ENCODE data around the gene ARL4D. TPM values are rescaled to one million over a fixed set of nuclear protein-coding genes. Genes with fewer than 3 reads are reported as not detected.
"Not testable (repeated sequence)": the region's sequence is repeated elsewhere in the genome, so short reads cannot be mapped to it uniquely, and the experiment has no call there.

The ARL4D gene
- total and polyA plus RNA-seq, 7 experiments from 2014 or later = 1.3 to 4.8 (median 2.1) TPM

DNA sequence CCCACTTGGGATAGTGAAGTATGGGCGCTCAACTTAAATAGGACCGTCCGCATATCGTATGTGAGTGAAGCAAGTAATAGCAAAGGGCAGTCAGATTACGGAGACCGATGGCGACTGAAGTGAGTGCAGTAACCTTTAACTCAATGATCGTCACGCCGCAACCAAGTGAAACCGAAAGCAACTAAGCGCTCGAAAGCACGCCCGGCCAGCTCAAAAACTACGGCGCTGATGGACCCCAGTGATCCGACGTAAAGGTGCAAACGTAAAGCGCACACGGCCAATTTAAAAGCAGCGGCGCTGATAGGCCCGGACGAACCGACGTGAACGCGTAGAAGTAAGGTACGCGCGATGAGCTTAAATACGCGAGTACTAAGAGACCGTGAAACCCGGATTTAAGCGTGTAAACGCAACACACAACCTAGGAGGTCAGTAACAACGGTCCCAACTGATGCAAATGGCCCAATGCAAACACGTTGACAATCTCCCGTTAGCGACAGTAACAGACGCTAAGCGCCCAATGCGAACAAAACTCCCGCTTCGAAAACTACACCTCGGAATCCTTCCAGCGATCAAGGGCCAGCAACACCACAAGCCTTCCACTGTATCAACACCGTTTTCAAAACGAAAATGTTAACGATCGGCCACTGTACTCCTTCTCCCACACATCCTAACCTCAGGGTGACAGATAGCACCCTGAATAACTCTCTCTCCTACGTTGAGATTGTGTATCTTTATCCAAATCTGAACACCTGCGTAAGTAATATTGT, 37.9 kb upstream of the ARL4D start:
- ChIA-PET CTCF (interaction anchor here (0.7 to 3.9 kb wide), 6 partner anchors 9 to 123 kb away, joined by 3 to 17 read pairs (median 4); partner anchors contain the start of gene DHX8), POLR2A (interaction anchor here (0.6 to 16.6 kb wide), 51 partner anchors 8 to 1673 kb away, joined by 3 to 795 read pairs (median 4); partner anchors contain the start of genes ARL4D, DHX8, DNAJC7 and EIF1)
- H3K4me1 ChIP-seq (ENCODE audit: control insufficient read depth in 2 of 2, insufficient read depth in 2 of 2, low read length in 2 of 2) = peaks cover 13 to 14% of the 10 kb centered on the region in 2 donors
- no peaks in the 10 kb centered on the region for H3K9me3 ChIP-seq (ENCODE audit: control insufficient read depth in 2 of 3, low read length in 3 of 3)
- ATAC-seq (peak; percentile 88), DNase-seq (peak; percentile 69 to 97 (median 91))
- Mint-ChIP-seq H3K4me3 (peak overlapping the region; percentile 87 to 99 (median 96)), H3K4me1 (peaks cover 9 to 56% (median 38%) of the 10 kb centered on the region in 7 donors), H3K36me3 (peaks cover 0 to 5% (median 0%) of the 10 kb centered on the region in 5 donors), H3K27me3 (peaks cover 0 to 9% (median 0%) of the 10 kb centered on the region in 5 donors), H3K9me3 (peaks cover 0 to 13% (median 0%) of the 10 kb centered on the region in 11 donors), H3K27ac (peak overlapping the region; percentile 98 to 100 (median 100))
- peak overlapping the region; percentile 95 for H3K27ac ChIP-seq (ENCODE audit: low read depth, low read length)
- peak overlapping the region; percentile 71 for H3K4me3 ChIP-seq (ENCODE audit: low read length)
- H3K36me3 ChIP-seq (ENCODE audit: control insufficient read depth in 2 of 3, insufficient read depth in 3 of 3, low read length in 3 of 3) = no peaks in the 10 kb centered on the region
- H3K27me3 ChIP-seq (ENCODE audit: control insufficient read depth in 2 of 2, insufficient read depth in 2 of 2, low read length in 2 of 2) = no peaks in the 10 kb centered on the region
- intact Hi-C loops (cut with micrococcal nuclease) = loop anchor here (1.0 to 10.0 kb wide), 16 partner anchors 7 to 1346 kb away; partner anchors contain the start of genes DHX8 (in 2 of the 2), RPL27 (in 2 of the 2), BECN1 (in 1 of the 2) and BRCA1 (in 1 of the 2)

DNA sequence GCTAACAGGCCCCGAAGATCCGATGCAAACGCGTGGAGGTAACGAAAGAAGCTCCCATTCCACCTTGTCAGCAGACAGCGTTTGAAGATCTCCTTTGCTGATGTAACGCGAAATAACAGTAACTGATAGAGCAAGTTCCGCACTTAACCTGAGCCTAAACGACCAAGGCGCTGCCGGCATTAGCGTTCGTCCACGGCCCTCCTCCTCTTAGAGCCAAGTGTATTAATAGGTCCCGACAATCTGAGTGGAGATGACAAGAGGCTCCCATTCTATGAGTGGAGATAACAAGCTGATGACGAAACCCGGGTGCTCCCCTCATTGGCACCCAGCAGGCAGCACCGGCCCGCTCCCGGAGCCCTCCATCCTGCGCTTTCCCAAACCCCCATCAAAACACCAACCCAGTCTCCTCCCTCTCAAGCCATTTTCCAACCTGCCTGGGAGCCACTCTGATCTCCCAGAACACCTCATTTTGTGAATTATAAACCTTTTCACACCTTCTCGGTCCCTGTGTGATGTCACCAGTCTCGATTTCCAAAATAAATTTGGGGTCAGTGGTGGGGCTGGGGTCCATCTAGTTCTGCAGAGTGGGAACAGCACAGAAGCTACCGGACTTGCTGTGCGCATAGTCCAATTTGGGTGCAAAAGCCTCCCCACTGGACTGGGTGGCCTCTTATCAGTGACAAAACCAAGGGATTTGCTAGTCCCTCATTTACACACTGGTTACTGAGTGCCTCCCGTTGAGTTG, 35.4 kb upstream of the ARL4D start:
- ChIA-PET CTCF (interaction anchor here (3.9 kb wide), 1 partner anchor 121 kb away, joined by 17 read pairs; the partner anchor contains the start of gene DHX8), POLR2A (interaction anchor here (0.5 to 16.6 kb wide), 6 partner anchors 14 to 1211 kb away, joined by 3 to 795 read pairs (median 36); partner anchors contain the start of genes ARL4D and RPL27)
- Histone ChIP-seq H3K36me3 (ENCODE audit: control insufficient read depth in 2 of 3, insufficient read depth in 3 of 3, low read length in 3 of 3) (no peaks in the 10 kb centered on the region), H3K9me3 (ENCODE audit: control insufficient read depth in 2 of 3, low read length in 3 of 3) (no peaks in the 10 kb centered on the region), H3K4me1 (ENCODE audit: control insufficient read depth in 2 of 2, insufficient read depth in 2 of 2, low read length in 2 of 2) (peaks cover 14 to 26% of the 10 kb centered on the region in 2 donors), H3K4me3 (ENCODE audit: low read length) (no peak overlapping the region), H3K27me3 (ENCODE audit: control insufficient read depth in 2 of 2, insufficient read depth in 2 of 2, low read length in 2 of 2) (no peaks in the 10 kb centered on the region), H3K27ac (ENCODE audit: low read depth, low read length) (no peak overlapping the region)
- Mint-ChIP-seq H3K27ac (peak overlapping the region in 8 of 9 donors; percentile 21 to 100 (median 63)), H3K9me3 (peaks cover 0 to 19% (median 0%) of the 10 kb centered on the region in 11 donors), H3K4me3 (peak overlapping the region in 8 of 10 donors; percentile 20 to 97 (median 56)), H3K27me3 (peaks cover 0 to 9% (median 0%) of the 10 kb centered on the region in 5 donors), H3K4me1 (peaks cover 25 to 72% (median 54%) of the 10 kb centered on the region in 7 donors), H3K36me3 (peaks cover 0 to 5% (median 0%) of the 10 kb centered on the region in 5 donors)
- ATAC-seq = no peak
- intact Hi-C loops (cut with micrococcal nuclease) = loop anchor here (5.0 to 10.0 kb wide), 6 partner anchors 361 to 1349 kb away; partner anchors contain the start of genes BECN1 (in 1 of the 2), DNAJC7 (in 1 of the 2), STAT3 (in 1 of the 2) and UBTF (in 1 of the 2)
- no peak for DNase-seq

DNA sequence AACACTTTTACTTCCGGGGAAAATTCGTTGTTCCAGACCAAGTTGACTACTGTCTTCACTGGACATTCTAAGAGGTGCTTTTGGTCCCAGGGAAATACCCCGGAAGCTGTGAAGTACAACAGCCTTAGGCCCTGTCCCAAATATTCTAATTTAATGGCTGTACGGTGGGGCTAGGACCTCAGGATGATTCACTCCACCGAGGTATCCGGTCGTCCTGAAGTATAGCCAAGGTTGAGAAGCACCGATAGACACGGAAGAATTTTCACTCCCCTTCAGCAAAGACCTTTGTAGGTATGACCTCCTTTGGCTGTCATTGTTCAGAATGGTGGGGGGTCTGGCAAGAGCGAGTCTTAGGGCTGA, 34.9 kb upstream of the ARL4D start:
- Mint-ChIP-seq H3K27me3 (peaks cover 0 to 9% (median 0%) of the 10 kb centered on the region in 5 donors), H3K9me3 (peaks cover 0 to 19% (median 0%) of the 10 kb centered on the region in 11 donors), H3K4me3 (peak overlapping the region in 2 of 10 donors; percentile 19 to 63), H3K36me3 (peaks cover 0 to 5% (median 0%) of the 10 kb centered on the region in 5 donors), H3K4me1 (peaks cover 25 to 66% (median 50%) of the 10 kb centered on the region in 7 donors), H3K27ac (peak overlapping the region in 5 of 9 donors; percentile 43 to 80 (median 62))
- DNase-seq (no peak), ATAC-seq (no peak)
- no peak overlapping the region for H3K4me3 ChIP-seq (ENCODE audit: low read length)
- no peaks in the 10 kb centered on the region for H3K27me3 ChIP-seq (ENCODE audit: control insufficient read depth in 2 of 2, insufficient read depth in 2 of 2, low read length in 2 of 2)
- no peaks in the 10 kb centered on the region for H3K9me3 ChIP-seq (ENCODE audit: control insufficient read depth in 2 of 3, low read length in 3 of 3)
- H3K36me3 ChIP-seq (ENCODE audit: control insufficient read depth in 2 of 3, insufficient read depth in 3 of 3, low read length in 3 of 3) = peaks cover 0 to under 1% (median 0%) of the 10 kb centered on the region in 3 experiments
- no peak overlapping the region for H3K27ac ChIP-seq (ENCODE audit: low read depth, low read length)
- H3K4me1 ChIP-seq (ENCODE audit: control insufficient read depth in 2 of 2, insufficient read depth in 2 of 2, low read length in 2 of 2) = peaks cover 17 to 26% of the 10 kb centered on the region in 2 donors
- intact Hi-C loops (cut with micrococcal nuclease) = loop anchor here (5.0 to 10.0 kb wide), 6 partner anchors 361 to 1349 kb away; partner anchors contain the start of genes BECN1 (in 1 of the 2), DNAJC7 (in 1 of the 2), STAT3 (in 1 of the 2) and UBTF (in 1 of the 2)
- ChIA-PET CTCF (no interaction called here), POLR2A (interaction anchor here (0.5 to 16.6 kb wide), 4 partner anchors 14 to 48 kb away, joined by 3 to 795 read pairs (median 46); partner anchors contain the start of gene ARL4D)

DNA sequence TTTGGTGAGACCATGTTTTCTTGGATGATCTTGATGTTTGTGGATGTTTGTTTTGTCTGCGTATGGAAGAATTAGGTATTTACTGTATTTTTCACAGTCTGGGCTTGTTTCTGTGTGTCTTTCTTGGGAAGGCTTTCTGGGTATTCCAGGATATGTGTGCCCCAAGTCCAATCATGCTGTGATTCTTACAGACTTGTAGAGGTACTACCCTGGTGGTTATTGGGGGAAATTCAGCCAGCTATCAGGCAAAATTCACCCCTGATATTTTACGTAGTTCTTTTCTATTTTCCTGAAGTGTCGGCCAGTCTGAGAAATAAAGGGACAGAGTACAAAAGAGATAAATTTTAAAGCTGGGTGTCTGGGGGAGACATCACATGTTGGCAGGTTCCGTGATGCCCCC, 33.4 kb upstream of the ARL4D start:
- no peak for DNase-seq
- no peaks in the 10 kb centered on the region for H3K27me3 ChIP-seq (ENCODE audit: control insufficient read depth in 2 of 2, insufficient read depth in 2 of 2, low read length in 2 of 2)
- H3K9me3 ChIP-seq (ENCODE audit: control insufficient read depth in 2 of 3, low read length in 3 of 3) = no peaks in the 10 kb centered on the region
- peaks cover 8 to 22% of the 10 kb centered on the region in 2 donors for H3K4me1 ChIP-seq (ENCODE audit: control insufficient read depth in 2 of 2, insufficient read depth in 2 of 2, low read length in 2 of 2)
- H3K27ac ChIP-seq (ENCODE audit: low read depth, low read length) = no peak overlapping the region
- Mint-ChIP-seq H3K9me3 (peaks cover 0 to 15% (median 0%) of the 10 kb centered on the region in 11 donors), H3K36me3 (peaks cover 0 to 5% (median 0%) of the 10 kb centered on the region in 5 donors), H3K27ac (peak overlapping the region in 3 of 9 donors; percentile 4 to 62 (median 7)), H3K4me1 (peaks cover 27 to 64% (median 51%) of the 10 kb centered on the region in 7 donors), H3K4me3 (peak overlapping the region in 5 of 10 donors; percentile 5 to 49 (median 23)), H3K27me3 (peaks cover 0 to 9% (median 0%) of the 10 kb centered on the region in 5 donors)
- peaks cover 0 to 3% (median 0%) of the 10 kb centered on the region in 3 experiments for H3K36me3 ChIP-seq (ENCODE audit: control insufficient read depth in 2 of 3, insufficient read depth in 3 of 3, low read length in 3 of 3)
- H3K4me3 ChIP-seq (ENCODE audit: low read length) = no peak overlapping the region
- intact Hi-C loops (cut with micrococcal nuclease) = loop anchor here in 1 of 2 donors (5.0 to 10.0 kb wide), 6 partner anchors 359 to 1351 kb away; partner anchors contain the start of genes BECN1, DNAJC7, STAT3 and TMUB2
- ATAC-seq = no peak
- ChIA-PET POLR2A (interaction anchor here (5.3 to 16.6 kb wide), 2 partner anchors 13 to 26 kb away, joined by 53 to 795 read pairs; partner anchors contain the start of gene ARL4D), CTCF (no interaction called here)

DNA sequence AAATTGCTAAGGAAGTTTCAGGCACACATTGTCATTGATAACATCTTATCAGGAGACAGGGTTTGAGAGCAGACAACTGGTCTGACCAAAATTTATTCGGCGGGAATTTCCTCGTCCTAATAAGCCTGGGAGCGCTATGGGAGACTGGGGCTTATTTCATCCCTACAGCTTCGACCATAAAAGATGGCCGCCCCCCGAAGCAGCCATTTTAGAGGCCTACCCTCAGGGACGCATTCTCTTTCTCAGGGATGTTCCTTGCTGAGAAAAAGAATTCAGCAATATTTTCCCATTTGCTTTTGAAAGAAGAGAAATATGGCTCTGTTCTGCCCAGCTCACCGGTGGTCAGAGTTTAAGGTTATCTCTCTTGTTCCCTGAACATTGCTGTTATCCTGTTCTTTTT, 32.9 kb upstream of the ARL4D start:
- intact Hi-C loops (cut with micrococcal nuclease) = loop anchor here in 1 of 2 donors (5.0 to 10.0 kb wide), 6 partner anchors 359 to 1351 kb away; partner anchors contain the start of genes BECN1, DNAJC7, STAT3 and TMUB2
- H3K4me1 ChIP-seq (ENCODE audit: control insufficient read depth in 2 of 2, insufficient read depth in 2 of 2, low read length in 2 of 2) = peaks cover 8 to 22% of the 10 kb centered on the region in 2 donors
- ChIA-PET CTCF (interaction anchor here (1.1 kb wide), 1 partner anchor 22 kb away, joined by 3 read pairs; no protein-coding TSS in a partner anchor), POLR2A (interaction anchor here (3.5 to 16.6 kb wide), 4 partner anchors 13 to 368 kb away, joined by 26 to 795 read pairs (median 62); partner anchors contain the start of genes ARL4D and RPL27)
- H3K27me3 Mint-ChIP-seq; ATAC-seq; H3K9me3 ChIP-seq (ENCODE audit: control insufficient read depth in 2 of 3, low read length in 3 of 3); H3K36me3 Mint-ChIP-seq; H3K27ac ChIP-seq (ENCODE audit: low read depth, low read length); H3K4me3 ChIP-seq (ENCODE audit: low read length); H3K36me3 ChIP-seq (ENCODE audit: control insufficient read depth in 2 of 3, insufficient read depth in 3 of 3, low read length in 3 of 3); DNase-seq; H3K27me3 ChIP-seq (ENCODE audit: control insufficient read depth in 2 of 2, insufficient read depth in 2 of 2, low read length in 2 of 2): not testable (repeated sequence)
- H3K4me1 Mint-ChIP-seq = peaks cover 27 to 64% (median 51%) of the 10 kb centered on the region in 7 donors
- H3K4me3 Mint-ChIP-seq = peak overlapping the region in 2 of 10 donors; percentile 49 to 85
- H3K27ac Mint-ChIP-seq = peak overlapping the region in 4 of 9 donors; percentile 31 to 100 (median 100)
- H3K9me3 Mint-ChIP-seq = peaks cover 0 to 10% (median 0%) of the 10 kb centered on the region in 11 donors

All from naive thymus-derived CD4-positive, alpha-beta T cell (primary cell).